Measurements from ENCODE around the gene SAMSN1. TPM values are rescaled to one million over a fixed set of nuclear protein-coding genes. Genes with fewer than 3 reads are reported as not detected.

Gene SAMSN1
- total and polyA plus RNA-seq, 9 of the 15 experiments (the other 6 are each of a cell fraction or from before 2014, with no cell fraction given), result 101 to 223 (median 159) TPM

DNA sequence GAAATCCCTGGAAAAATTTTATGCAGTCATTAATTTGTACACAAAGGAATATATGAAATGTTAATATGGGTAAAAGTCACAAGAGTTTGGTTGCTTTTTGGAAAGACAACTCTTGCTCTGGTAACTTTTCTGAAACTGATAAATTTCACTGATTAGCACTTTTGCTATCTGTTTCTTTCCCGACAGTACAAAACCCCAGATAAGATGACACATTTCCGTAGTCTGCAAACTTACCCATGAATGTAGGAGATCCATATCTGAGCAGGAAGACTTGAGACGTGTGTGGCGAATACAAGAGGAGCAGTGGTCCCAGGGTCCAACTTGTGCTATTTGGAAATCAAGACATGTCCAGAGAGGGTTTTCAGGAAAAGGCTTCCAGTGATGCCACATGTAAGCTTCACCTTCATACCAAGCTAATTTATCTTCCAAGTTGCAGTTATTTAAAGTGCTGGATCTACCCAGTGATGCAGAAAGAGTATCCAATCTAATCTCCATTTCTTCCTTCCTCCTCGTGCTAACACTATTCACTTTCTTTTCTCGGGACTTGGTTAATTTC, 35.9 kb upstream of the SAMSN1 start (continued):
- TF ChIP-seq SMARCB1 (IDR thresholded peaks at IDR 0.05; ENCODE audit: insufficient read length, low read depth), result peak; percentile 79
- no peak for TF ChIP-seq RFX5 (IDR thresholded peaks at IDR 0.05; ENCODE audit: low read depth, low read length)
- TF ChIP-seq HNRNPK (IDR thresholded peaks at IDR 0.05; ENCODE audit: low read depth, low read length, poor library complexity, severe bottlenecking), result no peak
- peak in 1 of 2 experiments; percentile 83; a peak in 2 of 4 replicates for TF ChIP-seq TBL1XR1 (IDR thresholded peaks at IDR 0.05; ENCODE audit: low read length in 2 of 2)
- TF ChIP-seq BMI1 (IDR thresholded peaks at IDR 0.05; ENCODE audit: low read length), result no peak
- no peak for TF ChIP-seq STAT5B (CRISPR knock-in tag; IDR thresholded peaks at IDR 0.05)
- no peak for TF ChIP-seq SIRT6 (IDR thresholded peaks at IDR 0.05; ENCODE audit: low read depth, low read length)
- TF ChIP-seq ZNF140 (CRISPR knock-in tag; IDR thresholded peaks at IDR 0.05), result no peak
- TF ChIP-seq, protein P1, sequence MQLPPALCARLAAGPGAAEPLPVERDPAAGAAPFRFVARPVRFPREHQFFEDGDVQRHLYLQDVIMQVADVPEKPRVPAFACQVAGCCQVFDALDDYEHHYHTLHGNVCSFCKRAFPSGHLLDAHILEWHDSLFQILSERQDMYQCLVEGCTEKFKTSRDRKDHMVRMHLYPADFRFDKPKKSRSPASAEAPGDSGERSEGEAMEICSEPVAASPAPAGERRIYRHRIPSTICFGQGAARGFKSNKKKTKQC (CRISPR knock-in tag; IDR thresholded peaks at IDR 0.05), result no peak
- TF ChIP-seq, protein P2, sequence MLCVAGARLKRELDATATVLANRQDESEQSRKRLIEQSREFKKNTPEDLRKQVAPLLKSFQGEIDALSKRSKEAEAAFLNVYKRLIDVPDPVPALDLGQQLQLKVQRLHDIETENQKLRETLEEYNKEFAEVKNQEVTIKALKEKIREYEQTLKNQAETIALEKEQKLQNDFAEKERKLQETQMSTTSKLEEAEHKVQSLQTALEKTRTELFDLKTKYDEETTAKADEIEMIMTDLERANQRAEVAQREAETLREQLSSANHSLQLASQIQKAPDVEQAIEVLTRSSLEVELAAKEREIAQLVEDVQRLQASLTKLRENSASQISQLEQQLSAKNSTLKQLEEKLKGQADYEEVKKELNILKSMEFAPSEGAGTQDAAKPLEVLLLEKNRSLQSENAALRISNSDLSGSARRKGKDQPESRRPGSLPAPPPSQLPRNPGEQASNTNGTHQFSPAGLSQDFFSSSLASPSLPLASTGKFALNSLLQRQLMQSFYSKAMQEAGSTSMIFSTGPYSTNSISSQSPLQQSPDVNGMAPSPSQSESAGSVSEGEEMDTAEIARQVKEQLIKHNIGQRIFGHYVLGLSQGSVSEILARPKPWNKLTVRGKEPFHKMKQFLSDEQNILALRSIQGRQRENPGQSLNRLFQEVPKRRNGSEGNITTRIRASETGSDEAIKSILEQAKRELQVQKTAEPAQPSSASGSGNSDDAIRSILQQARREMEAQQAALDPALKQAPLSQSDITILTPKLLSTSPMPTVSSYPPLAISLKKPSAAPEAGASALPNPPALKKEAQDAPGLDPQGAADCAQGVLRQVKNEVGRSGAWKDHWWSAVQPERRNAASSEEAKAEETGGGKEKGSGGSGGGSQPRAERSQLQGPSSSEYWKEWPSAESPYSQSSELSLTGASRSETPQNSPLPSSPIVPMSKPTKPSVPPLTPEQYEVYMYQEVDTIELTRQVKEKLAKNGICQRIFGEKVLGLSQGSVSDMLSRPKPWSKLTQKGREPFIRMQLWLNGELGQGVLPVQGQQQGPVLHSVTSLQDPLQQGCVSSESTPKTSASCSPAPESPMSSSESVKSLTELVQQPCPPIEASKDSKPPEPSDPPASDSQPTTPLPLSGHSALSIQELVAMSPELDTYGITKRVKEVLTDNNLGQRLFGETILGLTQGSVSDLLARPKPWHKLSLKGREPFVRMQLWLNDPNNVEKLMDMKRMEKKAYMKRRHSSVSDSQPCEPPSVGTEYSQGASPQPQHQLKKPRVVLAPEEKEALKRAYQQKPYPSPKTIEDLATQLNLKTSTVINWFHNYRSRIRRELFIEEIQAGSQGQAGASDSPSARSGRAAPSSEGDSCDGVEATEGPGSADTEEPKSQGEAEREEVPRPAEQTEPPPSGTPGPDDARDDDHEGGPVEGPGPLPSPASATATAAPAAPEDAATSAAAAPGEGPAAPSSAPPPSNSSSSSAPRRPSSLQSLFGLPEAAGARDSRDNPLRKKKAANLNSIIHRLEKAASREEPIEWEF (CRISPR knock-in tag; IDR thresholded peaks at IDR 0.05), result no peak
- TF ChIP-seq PTBP1 (IDR thresholded peaks at IDR 0.05; ENCODE audit: low read depth, low read length), result no peak
- TF ChIP-seq, protein P3, sequence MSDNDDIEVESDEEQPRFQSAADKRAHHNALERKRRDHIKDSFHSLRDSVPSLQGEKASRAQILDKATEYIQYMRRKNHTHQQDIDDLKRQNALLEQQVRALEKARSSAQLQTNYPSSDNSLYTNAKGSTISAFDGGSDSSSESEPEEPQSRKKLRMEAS (CRISPR knock-in tag; IDR thresholded peaks at IDR 0.05), result no peak
- TF ChIP-seq, protein P4, sequence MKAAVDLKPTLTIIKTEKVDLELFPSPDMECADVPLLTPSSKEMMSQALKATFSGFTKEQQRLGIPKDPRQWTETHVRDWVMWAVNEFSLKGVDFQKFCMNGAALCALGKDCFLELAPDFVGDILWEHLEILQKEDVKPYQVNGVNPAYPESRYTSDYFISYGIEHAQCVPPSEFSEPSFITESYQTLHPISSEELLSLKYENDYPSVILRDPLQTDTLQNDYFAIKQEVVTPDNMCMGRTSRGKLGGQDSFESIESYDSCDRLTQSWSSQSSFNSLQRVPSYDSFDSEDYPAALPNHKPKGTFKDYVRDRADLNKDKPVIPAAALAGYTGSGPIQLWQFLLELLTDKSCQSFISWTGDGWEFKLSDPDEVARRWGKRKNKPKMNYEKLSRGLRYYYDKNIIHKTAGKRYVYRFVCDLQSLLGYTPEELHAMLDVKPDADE (conservative IDR thresholded peaks at IDR 0.05; ENCODE audit: control insufficient read depth, low read depth, low read length), result no peak
- TF ChIP-seq CBFA2T3 (IDR thresholded peaks at IDR 0.05), result peak; percentile 81
- TF ChIP-seq MYBL2 (IDR thresholded peaks at IDR 0.05; ENCODE audit: low read depth), result 0 out of 2 replicates have a peak, but pooled peaks have one; percentile 23
- no peak for TF ChIP-seq MYBL2 (CRISPR knock-in tag; IDR thresholded peaks at IDR 0.05; ENCODE audit: borderline replicate concordance)
- TF ChIP-seq RBM15 (IDR thresholded peaks at IDR 0.05; ENCODE audit: insufficient read depth, low read length), result no peak
- peak; percentile 50 for TF ChIP-seq TAF9B (IDR thresholded peaks at IDR 0.05; ENCODE audit: partially characterized antibody)
- TF ChIP-seq FOS (IDR thresholded peaks at IDR 0.05; ENCODE audit: extremely low read depth, insufficient read length), result peak; percentile 23
- TF ChIP-seq, protein P5, sequence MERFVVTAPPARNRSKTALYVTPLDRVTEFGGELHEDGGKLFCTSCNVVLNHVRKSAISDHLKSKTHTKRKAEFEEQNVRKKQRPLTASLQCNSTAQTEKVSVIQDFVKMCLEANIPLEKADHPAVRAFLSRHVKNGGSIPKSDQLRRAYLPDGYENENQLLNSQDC (CRISPR knock-in tag; IDR thresholded peaks at IDR 0.05), result no peak
- no peak for TF ChIP-seq MCM3 (IDR thresholded peaks at IDR 0.05)
- TF ChIP-seq ZBTB7A (IDR thresholded peaks at IDR 0.05; ENCODE audit: borderline replicate concordance, control insufficient read depth, low read depth, low read length), result no peak
- TF ChIP-seq KAT7 (CRISPR knock-in tag; IDR thresholded peaks at IDR 0.05; ENCODE audit: borderline replicate concordance), result no peak

Data from K562 (cell line).